CD4-positive, CD25-positive, alpha-beta regulatory T cell (primary cell): ENCODE data around the gene SLC9A5. TPM values are rescaled to one million over a fixed set of nuclear protein-coding genes. Genes with fewer than 3 reads are reported as not detected.

Source experiments
- ATAC-seq, 2 donors: fragments of 150-1000 bp; cut with Tn5 transposase; one replicate each; pipeline ENCODE4 v1.10.0; 2021; ENCODE audit warnings: low read depth in 2 of 2, moderate number of reproducible peaks in 2 of 2, moderate library complexity in 1 of 2
- DNase-seq, 3 donors: peaks; one replicate each; pipeline versions ENCODE4 v3.0.0 to v3.0.0-alpha.2; 2012 to 2022; ENCODE audit warnings: mixed read lengths in 1 of 3
- H3K27ac ChIP-seq: one replicate; pipeline ENCODE4 v1.7.0; 2013; ENCODE audit warnings: mild to moderate bottlenecking, low read length; ENCODE audit not compliant: insufficient read depth, poor library complexity, severe bottlenecking
- H3K27me3 ChIP-seq: one replicate; pipeline ENCODE4 v1.7.0; 2013; ENCODE audit warnings: low read length; ENCODE audit not compliant: control insufficient read depth, insufficient read depth
- H3K36me3 ChIP-seq: one replicate; pipeline ENCODE4 v1.7.0; 2013; ENCODE audit warnings: mild to moderate bottlenecking, low read length, moderate library complexity; ENCODE audit not compliant: control insufficient read depth, insufficient read depth
- H3K4me1 ChIP-seq: 2 replicates; pipeline ENCODE4 v1.7.0; 2013; ENCODE audit warnings: mild to moderate bottlenecking, low read length; ENCODE audit not compliant: insufficient read depth, control insufficient read depth, poor library complexity, severe bottlenecking
- H3K4me3 ChIP-seq: one replicate; pipeline ENCODE4 v1.7.0; 2013; ENCODE audit warnings: low read depth, mild to moderate bottlenecking, low read length, moderate library complexity
- H3K9me3 ChIP-seq, 2 experiments: 1 replicate in 1 of 2; 2 replicates in 1 of 2; pipeline ENCODE4 v1.7.0; 2013; ENCODE audit warnings: low read length in 2 of 2, mild to moderate bottlenecking in 1 of 2, moderate library complexity in 1 of 2; ENCODE audit not compliant: control insufficient read depth in 2 of 2
- H3K27ac Mint-ChIP-seq, 3 donors: one replicate each; pipeline ENCODE4 v1.8.0; 2020 to 2022; ENCODE audit warnings: mild to moderate bottlenecking in 3 of 3, mixed read lengths in 3 of 3, moderate library complexity in 2 of 3
- H3K27me3 Mint-ChIP-seq: one replicate; pipeline ENCODE4 v1.8.0; 2022; ENCODE audit warnings: mild to moderate bottlenecking, mixed read lengths
- H3K36me3 Mint-ChIP-seq: one replicate; pipeline ENCODE4 v1.8.0; 2020; ENCODE audit warnings: mixed read lengths
- H3K4me1 Mint-ChIP-seq, 4 donors: one replicate each; pipeline ENCODE4 v1.8.0; 2020 to 2022; ENCODE audit warnings: mixed read lengths in 4 of 4, mild to moderate bottlenecking in 1 of 4
- H3K4me3 Mint-ChIP-seq, 4 donors: one replicate each; pipeline ENCODE4 v1.8.0; 2020 to 2022; ENCODE audit warnings: mild to moderate bottlenecking in 4 of 4, mixed read lengths in 4 of 4, moderate library complexity in 3 of 4
- H3K9me3 Mint-ChIP-seq, 7 donors: one replicate each; pipeline ENCODE4 v1.8.0; 2020 to 2022; ENCODE audit warnings: mixed read lengths in 7 of 7, mild to moderate bottlenecking in 3 of 7, moderate library complexity in 2 of 7
- polyA plus RNA-seq, 4 donors: library from polyadenylated mRNA; unstranded; fragments of 300-500 nt; fragmentation: Illumina TruSeq; gene quantifications; one replicate each; pipeline ENCODE4 v1.2.3, GENCODE V29; 2021
- total RNA-seq: library from RNA; stranded (reverse); gene quantifications from one replicate; pipeline ENCODE4 v1.2.3, GENCODE V29; 2022

Gene SLC9A5
- total and polyA plus RNA-seq, 5 donors from 2014 or later = 1.3 TPM; not detected in 4

DNA sequence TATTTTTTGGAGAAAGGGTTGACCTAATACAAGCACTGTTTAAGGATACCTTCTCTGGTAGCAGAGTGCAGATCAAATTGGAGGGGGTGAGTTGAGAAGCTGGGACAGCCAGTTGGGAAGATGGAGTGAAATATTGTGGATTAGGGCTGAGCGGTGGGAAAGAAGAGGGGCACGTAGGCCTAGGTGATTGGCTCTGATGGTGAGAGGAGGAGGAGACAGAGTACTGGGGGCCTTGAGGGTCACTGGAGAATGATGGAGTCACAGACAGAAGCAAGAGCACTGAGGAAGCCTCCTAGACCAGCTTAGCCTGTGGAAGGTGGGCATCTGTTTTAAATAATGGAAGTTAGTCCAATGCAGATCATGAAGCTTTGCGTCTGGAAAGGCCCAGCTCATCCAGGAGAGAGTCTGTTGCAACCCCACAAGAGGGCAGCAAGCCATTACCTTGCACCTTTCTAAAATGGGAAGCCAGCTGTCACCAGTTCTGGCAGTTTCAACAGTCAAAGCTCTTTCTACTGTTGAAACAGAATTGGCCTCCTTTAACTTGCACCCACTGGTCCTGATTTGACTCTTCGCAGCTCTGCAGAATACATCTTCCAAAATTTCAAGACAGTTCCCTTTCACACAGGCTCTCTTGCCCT, 11.8 kb downstream of the SLC9A5 start:
- Mint-ChIP-seq H3K27ac (peak overlapping the region in 1 of 3 donors; percentile 84), H3K4me3 (no peak overlapping the region), H3K9me3 (peaks cover 0 to 2% (median 0%) of the 10 kb centered on the region in 7 donors), H3K4me1 (no peaks in the 10 kb centered on the region), H3K36me3 (no peaks in the 10 kb centered on the region), H3K27me3 (peaks cover 9% of the 10 kb centered on the region)
- no peak overlapping the region for H3K27ac ChIP-seq
- ATAC-seq (no peak), DNase-seq (peak in 1 of 3 donors; percentile 46)
- H3K27me3 ChIP-seq = no peaks in the 10 kb centered on the region
- no peaks in the 10 kb centered on the region for H3K9me3 ChIP-seq
- H3K4me1 ChIP-seq = no peaks in the 10 kb centered on the region
- no peaks in the 10 kb centered on the region for H3K36me3 ChIP-seq
- H3K4me3 ChIP-seq = no peak overlapping the region

DNA sequence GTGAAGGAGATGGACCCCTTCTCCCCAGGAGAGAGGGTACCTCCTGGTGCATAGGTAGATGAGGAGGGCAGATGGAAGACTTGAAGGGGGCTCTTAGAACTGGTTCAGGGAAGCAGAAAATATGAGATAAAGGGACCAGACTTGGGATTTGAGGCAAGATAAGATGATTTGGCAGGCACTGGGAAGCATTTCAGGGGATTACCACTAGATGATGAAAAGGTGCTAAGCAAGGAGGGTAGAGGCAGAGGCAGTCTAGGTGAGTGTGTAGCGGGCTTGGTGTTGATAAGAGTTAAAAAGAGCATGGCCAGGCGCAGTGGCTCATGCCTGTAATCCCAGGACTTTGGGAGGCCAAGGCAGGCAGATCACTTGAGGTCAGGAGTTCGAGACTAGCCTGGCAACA, 14.4 kb downstream of the SLC9A5 start:
- no peaks in the 10 kb centered on the region for H3K36me3 ChIP-seq
- H3K4me3 ChIP-seq = no peak overlapping the region
- no peak for ATAC-seq
- H3K9me3 ChIP-seq = no peaks in the 10 kb centered on the region
- H3K27ac Mint-ChIP-seq = no peak overlapping the region
- H3K27me3 ChIP-seq = no peaks in the 10 kb centered on the region
- H3K36me3 Mint-ChIP-seq = no peaks in the 10 kb centered on the region
- no peak for DNase-seq
- no peaks in the 10 kb centered on the region for H3K4me1 ChIP-seq
- no peak overlapping the region for H3K4me3 Mint-ChIP-seq
- H3K27me3 Mint-ChIP-seq = peaks cover 9% of the 10 kb centered on the region
- H3K27ac ChIP-seq = no peak overlapping the region
- H3K4me1 Mint-ChIP-seq = no peaks in the 10 kb centered on the region
- H3K9me3 Mint-ChIP-seq = peaks cover 0 to 2% (median 0%) of the 10 kb centered on the region in 7 donors

DNA sequence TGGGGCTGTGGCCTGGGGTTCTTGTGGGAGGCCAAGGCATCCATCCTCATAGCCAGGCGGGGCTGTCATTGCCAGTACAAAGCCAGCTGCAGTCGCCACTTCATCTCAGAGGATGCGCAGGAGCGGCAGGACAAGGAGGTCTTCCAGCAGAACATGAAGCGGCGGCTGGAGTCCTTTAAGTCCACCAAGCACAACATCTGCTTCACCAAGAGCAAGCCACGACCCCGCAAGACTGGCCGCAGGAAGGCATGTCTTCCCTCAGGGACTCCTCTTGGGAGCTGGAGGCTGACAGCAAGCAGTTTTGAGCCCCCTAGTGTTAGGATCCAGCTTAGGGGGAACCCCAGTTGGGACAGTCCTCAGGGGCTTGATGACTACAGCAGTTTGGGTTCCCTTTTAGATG, 15.5 kb downstream of the SLC9A5 start:
- no peaks in the 10 kb centered on the region for H3K36me3 ChIP-seq
- ATAC-seq = no peak

GRCh38 chr16:67264866-67265265, 16.1 kb downstream of the SLC9A5 start:
- H3K9me3 ChIP-seq = no peaks in the 10 kb centered on the region
- ATAC-seq = no peak
- H3K36me3 Mint-ChIP-seq = no peaks in the 10 kb centered on the region
- no peak overlapping the region for H3K4me3 ChIP-seq
- no peak overlapping the region for H3K4me3 Mint-ChIP-seq
- H3K4me1 Mint-ChIP-seq = no peaks in the 10 kb centered on the region
- H3K27ac Mint-ChIP-seq = no peak overlapping the region
- no peaks in the 10 kb centered on the region for H3K27me3 ChIP-seq
- H3K36me3 ChIP-seq = no peaks in the 10 kb centered on the region
- peaks cover 9% of the 10 kb centered on the region for H3K27me3 Mint-ChIP-seq
- H3K27ac ChIP-seq = no peak overlapping the region
- H3K9me3 Mint-ChIP-seq = peaks cover 0 to 2% (median 0%) of the 10 kb centered on the region in 7 donors
- no peaks in the 10 kb centered on the region for H3K4me1 ChIP-seq
- DNase-seq = no peak

More for the DNA sequence above, 15.5 kb downstream of the SLC9A5 start:
- Mint-ChIP-seq H3K4me1 (no peaks in the 10 kb centered on the region), H3K4me3 (no peak overlapping the region), H3K27me3 (peaks cover 9% of the 10 kb centered on the region), H3K9me3 (peaks cover 0 to 2% (median 0%) of the 10 kb centered on the region in 7 donors), H3K36me3 (no peaks in the 10 kb centered on the region), H3K27ac (no peak overlapping the region)
- DNase-seq = no peak
- Histone ChIP-seq H3K9me3 (no peaks in the 10 kb centered on the region), H3K27me3 (no peaks in the 10 kb centered on the region), H3K27ac (no peak overlapping the region), H3K4me3 (no peak overlapping the region), H3K4me1 (no peaks in the 10 kb centered on the region)

GRCh38 chr16:67265834-67266233, 17.1 kb downstream of the SLC9A5 start:
- no peaks in the 10 kb centered on the region for H3K36me3 ChIP-seq
- no peak overlapping the region for H3K4me3 ChIP-seq
- no peak overlapping the region for H3K4me3 Mint-ChIP-seq
- H3K9me3 ChIP-seq = no peaks in the 10 kb centered on the region
- ATAC-seq (peak in 1 of 2 donors; percentile 25), DNase-seq (no peak)
- H3K4me1 Mint-ChIP-seq = no peaks in the 10 kb centered on the region
- H3K4me1 ChIP-seq = no peaks in the 10 kb centered on the region
- peaks cover 4% of the 10 kb centered on the region for H3K27me3 Mint-ChIP-seq
- H3K27ac ChIP-seq = no peak overlapping the region
- H3K36me3 Mint-ChIP-seq = no peaks in the 10 kb centered on the region
- no peak overlapping the region for H3K27ac Mint-ChIP-seq
- peaks cover 0 to 2% (median 0%) of the 10 kb centered on the region in 7 donors for H3K9me3 Mint-ChIP-seq
- H3K27me3 ChIP-seq = no peaks in the 10 kb centered on the region

DNA sequence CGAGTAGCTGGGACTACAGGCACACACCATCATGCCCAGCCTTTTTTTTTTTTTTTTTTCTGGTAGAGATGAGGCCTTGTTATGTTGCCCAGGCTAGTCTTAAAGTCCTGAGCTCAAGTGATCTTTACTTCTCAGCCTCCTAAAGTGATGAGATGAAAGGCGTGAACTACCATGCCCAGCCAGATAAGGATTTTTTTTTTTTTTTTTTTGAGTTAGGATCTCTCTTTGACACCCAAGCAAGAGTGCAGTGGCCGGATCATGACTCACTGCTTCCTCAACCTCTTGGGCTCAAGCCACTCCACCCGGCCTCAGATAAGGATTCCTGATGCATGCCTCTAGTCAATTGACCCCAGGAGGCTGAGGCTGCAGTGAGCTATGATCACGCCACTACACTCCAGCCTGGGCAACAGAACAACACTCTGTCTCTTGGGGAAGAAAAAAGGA, 19.4 kb downstream of the SLC9A5 start:
- no peak overlapping the region for H3K4me3 Mint-ChIP-seq
- H3K4me3 ChIP-seq = no peak overlapping the region
- no peaks in the 10 kb centered on the region for H3K27me3 ChIP-seq
- H3K27ac ChIP-seq = no peak overlapping the region
- no peak for DNase-seq
- H3K36me3 Mint-ChIP-seq = no peaks in the 10 kb centered on the region
- H3K9me3 Mint-ChIP-seq = peaks cover 0 to 1% (median 0%) of the 10 kb centered on the region in 7 donors
- no peak for ATAC-seq
- no peaks in the 10 kb centered on the region for H3K4me1 Mint-ChIP-seq
- H3K36me3 ChIP-seq = no peaks in the 10 kb centered on the region
- no peaks in the 10 kb centered on the region for H3K9me3 ChIP-seq
- H3K27me3 Mint-ChIP-seq = no peaks in the 10 kb centered on the region
- no peaks in the 10 kb centered on the region for H3K4me1 ChIP-seq
- peak overlapping the region in 1 of 3 donors; percentile 20 for H3K27ac Mint-ChIP-seq

DNA sequence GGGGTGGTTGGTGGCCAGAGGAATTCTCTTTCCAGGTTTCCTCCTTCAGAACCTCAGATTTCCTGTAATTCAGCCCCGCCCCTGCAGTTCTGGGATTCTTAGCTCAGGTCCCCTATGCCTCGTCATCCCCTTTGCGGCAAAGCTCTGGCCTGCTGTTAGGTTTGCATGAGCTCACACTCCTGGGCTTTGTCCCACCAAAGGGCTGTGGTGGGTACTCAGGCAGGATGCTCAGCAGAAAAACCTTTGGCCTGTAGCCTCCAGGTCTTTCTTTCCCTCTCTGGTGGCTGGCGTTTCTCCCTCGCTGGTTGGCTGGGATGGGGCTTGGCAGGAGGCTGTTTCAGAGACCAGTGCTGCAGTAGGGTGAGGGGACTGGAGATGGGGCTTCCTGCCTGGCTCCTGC, 21.0 kb downstream of the SLC9A5 start:
- no peaks in the 10 kb centered on the region for H3K36me3 Mint-ChIP-seq
- H3K27ac Mint-ChIP-seq = no peak overlapping the region
- no peaks in the 10 kb centered on the region for H3K27me3 Mint-ChIP-seq
- H3K36me3 ChIP-seq = no peaks in the 10 kb centered on the region
- no peak overlapping the region for H3K27ac ChIP-seq
- no peaks in the 10 kb centered on the region for H3K9me3 Mint-ChIP-seq
- ATAC-seq (no peak), DNase-seq (no peak)
- H3K4me1 Mint-ChIP-seq = peaks cover 0 to 5% (median 0%) of the 10 kb centered on the region in 4 donors
- no peaks in the 10 kb centered on the region for H3K27me3 ChIP-seq
- H3K9me3 ChIP-seq = no peaks in the 10 kb centered on the region
- H3K4me1 ChIP-seq = no peaks in the 10 kb centered on the region
- H3K4me3 Mint-ChIP-seq = no peak overlapping the region
- no peak overlapping the region for H3K4me3 ChIP-seq

GRCh38 chr16:67270931-67271338, 22.2 kb downstream of the SLC9A5 start:
- Histone ChIP-seq H3K36me3 (no peaks in the 10 kb centered on the region), H3K4me1 (no peaks in the 10 kb centered on the region), H3K9me3 (no peaks in the 10 kb centered on the region), H3K27me3 (no peaks in the 10 kb centered on the region), H3K4me3 (no peak overlapping the region), H3K27ac (no peak overlapping the region)
- H3K36me3 Mint-ChIP-seq = no peaks in the 10 kb centered on the region
- ATAC-seq (no peak), DNase-seq (no peak)
- peaks cover 0 to 5% (median 0%) of the 10 kb centered on the region in 4 donors for H3K4me1 Mint-ChIP-seq
- H3K27me3 Mint-ChIP-seq = no peaks in the 10 kb centered on the region
- H3K27ac Mint-ChIP-seq = no peak overlapping the region
- H3K4me3 Mint-ChIP-seq = peak overlapping the region in 1 of 4 donors; percentile 83
- H3K9me3 Mint-ChIP-seq = no peaks in the 10 kb centered on the region
